ENCODE results near the gene SLC6A1. TPM values are rescaled to one million over a fixed set of nuclear protein-coding genes. Genes with fewer than 3 reads are reported as not detected.

Gene SLC6A1
- total RNA-seq, 2 experiments from 2014 or later = not detected

- Mint-ChIP-seq H3K36me3 (ENCODE audit: low read depth) (no peaks in the 10 kb centered on the region), H3K4me3 (no peak overlapping the region), H3K27ac (no peak overlapping the region)
These were observed 4.6 kb downstream of the SLC6A1 start for GRCh38 chr3:10997196-10997595.

GRCh38 chr3:10998542-10998941 lies 6.0 kb downstream of the SLC6A1 start:
- ChIA-PET POLR2A (no interaction called here), CTCF (interaction anchor here (1.2 kb wide), 1 partner anchor 53 kb away, joined by 3 read pairs; no protein-coding TSS in a partner anchor)
- Mint-ChIP-seq H3K9me3 (ENCODE audit: low read depth) (no peaks in the 10 kb centered on the region), H3K27me3 (peaks cover 32% of the 10 kb centered on the region), H3K27ac (no peak overlapping the region), H3K36me3 (ENCODE audit: low read depth) (no peaks in the 10 kb centered on the region), H3K4me3 (no peak overlapping the region), H3K4me1 (no peaks in the 10 kb centered on the region)
- intact Hi-C loops (cut with DNase I, micrococcal nuclease) = no loop called here
- no peak for ATAC-seq
- no peak for DNase-seq

More at GRCh38 chr3:10997196-10997595, 4.6 kb downstream of the SLC6A1 start:
- DNase-seq (no peak), ATAC-seq (no peak)
- H3K27me3 Mint-ChIP-seq = peaks cover 38% of the 10 kb centered on the region
- ChIA-PET POLR2A (no interaction called here), CTCF (interaction anchor here (0.5 to 0.7 kb wide), 2 partner anchors 62 to 370 kb away, joined by 3 read pairs; no protein-coding TSS in a partner anchor)
- peaks cover 1% of the 10 kb centered on the region for H3K4me1 Mint-ChIP-seq
- H3K9me3 Mint-ChIP-seq (ENCODE audit: low read depth) = no peaks in the 10 kb centered on the region
- intact Hi-C loops (cut with DNase I, micrococcal nuclease) = no loop called here

GRCh38 chr3:10999221-11000107 lies 6.9 kb downstream of the SLC6A1 start:
- Mint-ChIP-seq H3K27ac (no peak overlapping the region), H3K36me3 (ENCODE audit: low read depth) (no peaks in the 10 kb centered on the region), H3K4me1 (no peaks in the 10 kb centered on the region), H3K4me3 (no peak overlapping the region), H3K27me3 (peaks cover 29% of the 10 kb centered on the region), H3K9me3 (ENCODE audit: low read depth) (no peaks in the 10 kb centered on the region)
- ChIA-PET CTCF (interaction anchor here (1.2 kb wide), 1 partner anchor 54 kb away, joined by 3 read pairs; no protein-coding TSS in a partner anchor), POLR2A (no interaction called here)
- no peak for DNase-seq
- no peak for ATAC-seq
- intact Hi-C loops (cut with DNase I, micrococcal nuclease) = no loop called here

- ChIA-PET POLR2A (no interaction called here), CTCF (interaction anchor here (0.5 to 0.7 kb wide), 2 partner anchors 111 to 655 kb away, joined by 3 read pairs; no protein-coding TSS in a partner anchor)
- no peak for ATAC-seq
- Mint-ChIP-seq H3K27ac (no peak overlapping the region), H3K27me3 (peaks cover 19% of the 10 kb centered on the region), H3K4me1 (no peaks in the 10 kb centered on the region), H3K36me3 (ENCODE audit: low read depth) (no peaks in the 10 kb centered on the region), H3K4me3 (no peak overlapping the region), H3K9me3 (ENCODE audit: low read depth) (no peaks in the 10 kb centered on the region)
- DNase-seq = no peak
- intact Hi-C loops (cut with DNase I, micrococcal nuclease) = no loop called here
These were observed 8.0 kb downstream of the SLC6A1 start for GRCh38 chr3:11000528-11000927.

GRCh38 chr3:11001020-11001657 lies 8.6 kb downstream of the SLC6A1 start:
- H3K27ac Mint-ChIP-seq = no peak overlapping the region
- DNase-seq = no peak
- peaks cover 13% of the 10 kb centered on the region for H3K27me3 Mint-ChIP-seq
- no peak overlapping the region for H3K4me3 Mint-ChIP-seq
- H3K9me3 Mint-ChIP-seq (ENCODE audit: low read depth) = no peaks in the 10 kb centered on the region
- intact Hi-C loops (cut with DNase I, micrococcal nuclease) = no loop called here
- ChIA-PET POLR2A (no interaction called here), CTCF (interaction anchor here (0.5 kb wide), 1 partner anchor 112 kb away, joined by 3 read pairs; no protein-coding TSS in a partner anchor)
- no peak for ATAC-seq
- no peaks in the 10 kb centered on the region for H3K36me3 Mint-ChIP-seq (ENCODE audit: low read depth)
- H3K4me1 Mint-ChIP-seq = no peaks in the 10 kb centered on the region

GRCh38 chr3:11001658-11002021 lies 9.1 kb downstream of the SLC6A1 start:
- CTCF ChIA-PET = no interaction called here
- no peaks in the 10 kb centered on the region for H3K36me3 Mint-ChIP-seq (ENCODE audit: low read depth)
- POLR2A ChIA-PET = no interaction called here

GRCh38 chr3:11002371-11002807 lies 9.8 kb downstream of the SLC6A1 start:
- H3K27me3 Mint-ChIP-seq = peaks cover 8% of the 10 kb centered on the region
- ChIA-PET CTCF (interaction anchor here (1.3 kb wide), 1 partner anchor 60 kb away, joined by 3 read pairs; no protein-coding TSS in a partner anchor), POLR2A (no interaction called here)
- no peak overlapping the region for H3K27ac Mint-ChIP-seq
- no peaks in the 10 kb centered on the region for H3K36me3 Mint-ChIP-seq (ENCODE audit: low read depth)
- no peak for ATAC-seq
- no peak overlapping the region for H3K4me3 Mint-ChIP-seq
- H3K4me1 Mint-ChIP-seq = no peaks in the 10 kb centered on the region
- intact Hi-C loops (cut with DNase I, micrococcal nuclease) = no loop called here
- DNase-seq = no peak
- H3K9me3 Mint-ChIP-seq (ENCODE audit: low read depth) = no peaks in the 10 kb centered on the region

More at GRCh38 chr3:11001658-11002021, 9.1 kb downstream of the SLC6A1 start:
- intact Hi-C loops (cut with DNase I, micrococcal nuclease) = no loop called here
- peaks cover 10% of the 10 kb centered on the region for H3K27me3 Mint-ChIP-seq
- no peaks in the 10 kb centered on the region for H3K9me3 Mint-ChIP-seq (ENCODE audit: low read depth)
- no peak overlapping the region for H3K4me3 Mint-ChIP-seq
- H3K4me1 Mint-ChIP-seq = no peaks in the 10 kb centered on the region
- DNase-seq = no peak
- no peak for ATAC-seq
- H3K27ac Mint-ChIP-seq = no peak overlapping the region

- intact Hi-C loops (cut with DNase I, micrococcal nuclease) = no loop called here
- H3K4me3 Mint-ChIP-seq = no peak overlapping the region
- no peaks in the 10 kb centered on the region for H3K9me3 Mint-ChIP-seq (ENCODE audit: low read depth)
- no peaks in the 10 kb centered on the region for H3K4me1 Mint-ChIP-seq
- POLR2A ChIA-PET = no interaction called here
- no peaks in the 10 kb centered on the region for H3K36me3 Mint-ChIP-seq (ENCODE audit: low read depth)
- H3K27me3 Mint-ChIP-seq = peaks cover 6% of the 10 kb centered on the region
- H3K27ac Mint-ChIP-seq = no peak overlapping the region
- ATAC-seq (no peak), DNase-seq (no peak)
- CTCF ChIA-PET = no interaction called here
These were observed 12.0 kb downstream of the SLC6A1 start for GRCh38 chr3:11004563-11004962.

- no peaks in the 10 kb centered on the region for H3K9me3 Mint-ChIP-seq (ENCODE audit: low read depth)
- POLR2A ChIA-PET = no interaction called here
- H3K4me3 Mint-ChIP-seq = no peak overlapping the region
- no peaks in the 10 kb centered on the region for H3K36me3 Mint-ChIP-seq (ENCODE audit: low read depth)
- no peak for DNase-seq
- CTCF ChIA-PET = no interaction called here
- no peak overlapping the region for H3K27ac Mint-ChIP-seq
- no peak for ATAC-seq
- no peaks in the 10 kb centered on the region for H3K27me3 Mint-ChIP-seq
- intact Hi-C loops (cut with DNase I, micrococcal nuclease) = no loop called here
- H3K4me1 Mint-ChIP-seq = no peaks in the 10 kb centered on the region
These were observed 13.2 kb downstream of the SLC6A1 start for GRCh38 chr3:11005686-11006256.

- no peak overlapping the region for H3K4me3 Mint-ChIP-seq
- no peak overlapping the region for H3K27ac Mint-ChIP-seq
- DNase-seq (no peak), ATAC-seq (no peak)
- H3K27me3 Mint-ChIP-seq = no peaks in the 10 kb centered on the region
- ChIA-PET CTCF (interaction anchor here (1.1 to 1.6 kb wide), 3 partner anchors 34 to 62 kb away, joined by 3 to 7 read pairs (median 4); no protein-coding TSS in a partner anchor), POLR2A (no interaction called here)
- no peaks in the 10 kb centered on the region for H3K4me1 Mint-ChIP-seq
- H3K36me3 Mint-ChIP-seq (ENCODE audit: low read depth) = no peaks in the 10 kb centered on the region
- intact Hi-C loops (cut with DNase I, micrococcal nuclease) = no loop called here
- no peaks in the 10 kb centered on the region for H3K9me3 Mint-ChIP-seq (ENCODE audit: low read depth)
These were observed 14.7 kb downstream of the SLC6A1 start for GRCh38 chr3:11006986-11007933.

- H3K36me3 Mint-ChIP-seq (ENCODE audit: low read depth) = no peaks in the 10 kb centered on the region
- CTCF ChIA-PET = interaction anchor here (0.6 to 1.0 kb wide), 2 partner anchors 53 to 65 kb away, joined by 3 read pairs; no protein-coding TSS in a partner anchor
- H3K4me3 Mint-ChIP-seq = no peak overlapping the region
- intact Hi-C loops (cut with DNase I, micrococcal nuclease) = no loop called here
- DNase-seq = no peak
- no peaks in the 10 kb centered on the region for H3K4me1 Mint-ChIP-seq
- ATAC-seq = no peak
- H3K27ac Mint-ChIP-seq = no peak overlapping the region
- POLR2A ChIA-PET = no interaction called here
- H3K9me3 Mint-ChIP-seq (ENCODE audit: low read depth) = no peaks in the 10 kb centered on the region
- H3K27me3 Mint-ChIP-seq = peaks cover 2% of the 10 kb centered on the region
These were observed 17.4 kb downstream of the SLC6A1 start for GRCh38 chr3:11009898-11010297.
